Neural cell (in vitro differentiated cells): ENCODE measurements around the gene MCOLN3.

Source experiments
- EP300 ChIP-seq: fragments of 450-650 bp; conservative IDR thresholded peaks from 2 replicates; pipeline ENCODE4 v1.6.1; 2014; ENCODE audit warnings: antibody characterized with exemption, mild to moderate bottlenecking, moderate library complexity; ENCODE audit not compliant: poor library complexity, severe bottlenecking
- EZH2 ChIP-seq: fragments of 200-600, 300-800 bp; shearing (Covaris generic), sonication (generic); IDR thresholded peaks from 2 replicates; pipeline ENCODE4 v1.6.1; 2014; ENCODE audit warnings: antibody characterized with exemption, low read length, borderline replicate concordance, mild to moderate bottlenecking; ENCODE audit not compliant: insufficient read depth, poor library complexity, severe bottlenecking
- POLR2AphosphoS5 ChIP-seq: IDR thresholded peaks from 2 replicates; pipeline ENCODE4 v1.6.1; 2012
- SMC3 ChIP-seq: fragments of 450-650 bp; conservative IDR thresholded peaks from 2 replicates; pipeline ENCODE4 v1.6.1; 2014; ENCODE audit warnings: antibody characterized with exemption, mild to moderate bottlenecking, moderate library complexity; ENCODE audit not compliant: poor library complexity
- TAF1 ChIP-seq: IDR thresholded peaks from 2 replicates; pipeline ENCODE4 v1.6.1; 2012; ENCODE audit warnings: low read depth
- TF ChIP-seq, protein P1 (sequence below): IDR thresholded peaks from 2 replicates; pipeline ENCODE4 v1.6.1; 2012; ENCODE audit warnings: borderline replicate concordance
- TF ChIP-seq, protein P2 (sequence below): fragments of 450-650 bp; IDR thresholded peaks from 2 replicates; pipeline ENCODE4 v1.5.1; 2014; ENCODE audit warnings: antibody characterized with exemption, mild to moderate bottlenecking, moderate library complexity; ENCODE audit not compliant: poor library complexity, severe bottlenecking

DNA sequence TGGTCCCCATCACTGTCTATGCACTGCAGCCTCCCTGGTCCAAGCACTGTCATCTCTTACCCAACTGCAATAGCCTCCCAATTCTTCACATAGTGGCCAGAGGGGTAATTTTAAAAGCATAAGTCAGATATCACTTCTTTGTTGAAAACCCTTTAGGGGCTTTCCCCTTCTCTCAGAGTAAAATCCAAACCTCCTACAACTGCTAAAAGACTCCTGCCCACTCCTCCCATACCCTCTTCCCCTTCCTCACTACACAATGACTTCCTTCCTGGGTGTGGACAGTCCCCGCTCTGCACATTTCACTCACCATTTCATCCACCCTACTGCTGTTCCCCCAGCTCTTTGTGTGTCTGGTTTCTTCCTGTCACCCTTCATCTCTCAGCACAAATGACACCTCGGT, 59.7 kb downstream of the MCOLN3 start:
- TF ChIP-seq, protein P1, sequence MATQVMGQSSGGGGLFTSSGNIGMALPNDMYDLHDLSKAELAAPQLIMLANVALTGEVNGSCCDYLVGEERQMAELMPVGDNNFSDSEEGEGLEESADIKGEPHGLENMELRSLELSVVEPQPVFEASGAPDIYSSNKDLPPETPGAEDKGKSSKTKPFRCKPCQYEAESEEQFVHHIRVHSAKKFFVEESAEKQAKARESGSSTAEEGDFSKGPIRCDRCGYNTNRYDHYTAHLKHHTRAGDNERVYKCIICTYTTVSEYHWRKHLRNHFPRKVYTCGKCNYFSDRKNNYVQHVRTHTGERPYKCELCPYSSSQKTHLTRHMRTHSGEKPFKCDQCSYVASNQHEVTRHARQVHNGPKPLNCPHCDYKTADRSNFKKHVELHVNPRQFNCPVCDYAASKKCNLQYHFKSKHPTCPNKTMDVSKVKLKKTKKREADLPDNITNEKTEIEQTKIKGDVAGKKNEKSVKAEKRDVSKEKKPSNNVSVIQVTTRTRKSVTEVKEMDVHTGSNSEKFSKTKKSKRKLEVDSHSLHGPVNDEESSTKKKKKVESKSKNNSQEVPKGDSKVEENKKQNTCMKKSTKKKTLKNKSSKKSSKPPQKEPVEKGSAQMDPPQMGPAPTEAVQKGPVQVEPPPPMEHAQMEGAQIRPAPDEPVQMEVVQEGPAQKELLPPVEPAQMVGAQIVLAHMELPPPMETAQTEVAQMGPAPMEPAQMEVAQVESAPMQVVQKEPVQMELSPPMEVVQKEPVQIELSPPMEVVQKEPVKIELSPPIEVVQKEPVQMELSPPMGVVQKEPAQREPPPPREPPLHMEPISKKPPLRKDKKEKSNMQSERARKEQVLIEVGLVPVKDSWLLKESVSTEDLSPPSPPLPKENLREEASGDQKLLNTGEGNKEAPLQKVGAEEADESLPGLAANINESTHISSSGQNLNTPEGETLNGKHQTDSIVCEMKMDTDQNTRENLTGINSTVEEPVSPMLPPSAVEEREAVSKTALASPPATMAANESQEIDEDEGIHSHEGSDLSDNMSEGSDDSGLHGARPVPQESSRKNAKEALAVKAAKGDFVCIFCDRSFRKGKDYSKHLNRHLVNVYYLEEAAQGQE, result no peak
- TF ChIP-seq, protein P2, sequence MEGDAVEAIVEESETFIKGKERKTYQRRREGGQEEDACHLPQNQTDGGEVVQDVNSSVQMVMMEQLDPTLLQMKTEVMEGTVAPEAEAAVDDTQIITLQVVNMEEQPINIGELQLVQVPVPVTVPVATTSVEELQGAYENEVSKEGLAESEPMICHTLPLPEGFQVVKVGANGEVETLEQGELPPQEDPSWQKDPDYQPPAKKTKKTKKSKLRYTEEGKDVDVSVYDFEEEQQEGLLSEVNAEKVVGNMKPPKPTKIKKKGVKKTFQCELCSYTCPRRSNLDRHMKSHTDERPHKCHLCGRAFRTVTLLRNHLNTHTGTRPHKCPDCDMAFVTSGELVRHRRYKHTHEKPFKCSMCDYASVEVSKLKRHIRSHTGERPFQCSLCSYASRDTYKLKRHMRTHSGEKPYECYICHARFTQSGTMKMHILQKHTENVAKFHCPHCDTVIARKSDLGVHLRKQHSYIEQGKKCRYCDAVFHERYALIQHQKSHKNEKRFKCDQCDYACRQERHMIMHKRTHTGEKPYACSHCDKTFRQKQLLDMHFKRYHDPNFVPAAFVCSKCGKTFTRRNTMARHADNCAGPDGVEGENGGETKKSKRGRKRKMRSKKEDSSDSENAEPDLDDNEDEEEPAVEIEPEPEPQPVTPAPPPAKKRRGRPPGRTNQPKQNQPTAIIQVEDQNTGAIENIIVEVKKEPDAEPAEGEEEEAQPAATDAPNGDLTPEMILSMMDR, result no peak
- no peak for TF ChIP-seq EZH2
- TF ChIP-seq POLR2AphosphoS5, result no peak
- no peak for TF ChIP-seq SMC3
- no peak for TF ChIP-seq EP300
- TF ChIP-seq TAF1, result no peak
